ENCODE measurements around the gene LIPC.

Gene LIPC

GRCh38 chr15:58472221-58472620 lies 40.4 kb downstream of the LIPC start:
- in situ Hi-C loops (cut with HindIII; ENCODE audit: low sequenced_read_pairs): no loop called here

- in situ Hi-C loops (cut with HindIII; ENCODE audit: low sequenced_read_pairs): no loop called here
Measured at GRCh38 chr15:58472821-58473581, 41.2 kb downstream of the LIPC start.

GRCh38 chr15:58473724-58474123 lies 41.9 kb downstream of the LIPC start:
- in situ Hi-C loops (cut with HindIII; ENCODE audit: low sequenced_read_pairs): no loop called here

GRCh38 chr15:58474741-58475323 lies 43.0 kb downstream of the LIPC start:
- in situ Hi-C loops (cut with HindIII; ENCODE audit: low sequenced_read_pairs): no loop called here

GRCh38 chr15:58475573-58476524 lies 44.1 kb downstream of the LIPC start:
- in situ Hi-C loops (cut with HindIII; ENCODE audit: low sequenced_read_pairs): no loop called here

- in situ Hi-C loops (cut with HindIII; ENCODE audit: low sequenced_read_pairs): no loop called here
Measured at GRCh38 chr15:58476525-58477162, 44.9 kb downstream of the LIPC start.

GRCh38 chr15:58477170-58477569 lies 45.4 kb downstream of the LIPC start:
- in situ Hi-C loops (cut with HindIII; ENCODE audit: low sequenced_read_pairs): no loop called here

- in situ Hi-C loops (cut with HindIII; ENCODE audit: low sequenced_read_pairs): no loop called here
Measured at GRCh38 chr15:58478035-58478434, 46.2 kb downstream of the LIPC start.

GRCh38 chr15:58478579-58478978 lies 46.8 kb downstream of the LIPC start:
- in situ Hi-C loops (cut with HindIII; ENCODE audit: low sequenced_read_pairs): no loop called here

GRCh38 chr15:58479941-58480340 lies 48.1 kb downstream of the LIPC start:
- in situ Hi-C loops (cut with HindIII; ENCODE audit: low sequenced_read_pairs): no loop called here

- in situ Hi-C loops (cut with HindIII; ENCODE audit: low sequenced_read_pairs): no loop called here
Measured at GRCh38 chr15:58483376-58483775, 51.6 kb downstream of the LIPC start.

GRCh38 chr15:58484791-58485600 lies 53.2 kb downstream of the LIPC start:
- in situ Hi-C loops (cut with HindIII; ENCODE audit: low sequenced_read_pairs): no loop called here

GRCh38 chr15:58486062-58486461 lies 54.3 kb downstream of the LIPC start:
- in situ Hi-C loops (cut with HindIII; ENCODE audit: low sequenced_read_pairs): no loop called here

GRCh38 chr15:58486564-58486963 lies 54.8 kb downstream of the LIPC start:
- in situ Hi-C loops (cut with HindIII; ENCODE audit: low sequenced_read_pairs): no loop called here

GRCh38 chr15:58487041-58487723 lies 55.4 kb downstream of the LIPC start:
- in situ Hi-C loops (cut with HindIII; ENCODE audit: low sequenced_read_pairs): no loop called here

GRCh38 chr15:58487724-58488120 lies 55.9 kb downstream of the LIPC start:
- in situ Hi-C loops (cut with HindIII; ENCODE audit: low sequenced_read_pairs): no loop called here

GRCh38 chr15:58489289-58490085 lies 57.7 kb downstream of the LIPC start:
- in situ Hi-C loops (cut with HindIII; ENCODE audit: low sequenced_read_pairs): no loop called here

- in situ Hi-C loops (cut with HindIII; ENCODE audit: low sequenced_read_pairs): no loop called here
Measured at GRCh38 chr15:58490086-58490887, 58.5 kb downstream of the LIPC start.

Measured in endothelial cell of hepatic sinusoid (primary cell).